Right lobe of liver (tissue), 4 donors: ENCODE results near the gene SZRD1.

Experiments used
- CTCF ChIP-seq, 4 donors: fragments of 200-600 bp in 3 of 4; fragments of 450-650 bp in 1 of 4; IDR thresholded peaks; one replicate each; pipeline versions ENCODE4 v1.5.1 to v1.8.0; 2016 to 2022; ENCODE audit warnings: antibody characterized with exemption in 4 of 4, mild to moderate bottlenecking in 2 of 4
- POLR2A ChIP-seq: fragments of 450-650 bp; IDR thresholded peaks from one replicate; pipeline ENCODE4 v1.6.1; 2017; ENCODE audit warnings: antibody characterized with exemption, mild to moderate bottlenecking
- donor health status: DM: no; HTN: no; CAD: no.
- donor health status: DM: no; HTN: no; CAD: no.
- donor health status: DM: no; HTN: yes; CAD: no.

GRCh38 chr1:16436946-16437474 is 70.0 kb downstream of the SZRD1 start, which contains the start of gene SPATA21:
- TF ChIP-seq POLR2A (no peak), CTCF (IDR thresholded peaks at IDR 0.05) (no peak)
